Gastroesophageal sphincter (tissue), 4 donors: Measurements from ENCODE around the gene DCDC1. TPM values are rescaled to one million over a fixed set of nuclear protein-coding genes. Genes with fewer than 3 reads are reported as not detected.

Experiments used
- ATAC-seq: fragments of 150-250 bp; one replicate; pipeline ENCODE4 v1.9.1; 2016; ENCODE audit warnings: mild to moderate bottlenecking, moderate library complexity
- H3K27ac ChIP-seq, 4 donors: fragments of 200-600 bp; sonication (generic) in 3 of 4; 1 replicate in 3 of 4; 2 replicates in 1 of 4; pipeline ENCODE4 v1.5.1; 2016 to 2019
- H3K27me3 ChIP-seq: fragments of 200-600 bp; sonication (generic); one replicate; pipeline ENCODE4 v1.5.1; 2019
- H3K36me3 ChIP-seq, 2 donors: fragments of 200-600 bp; sonication (generic); one replicate each; pipeline ENCODE4 v1.5.1; 2019; ENCODE audit warnings: control low read depth in 1 of 2
- H3K4me1 ChIP-seq, 3 donors: fragments of 200-600 bp; sonication (generic); 1 replicate in 2 of 3; 2 replicates in 1 of 3; pipeline ENCODE4 v1.5.1; 2016 to 2019; ENCODE audit warnings: control low read depth in 2 of 3
- H3K4me3 ChIP-seq, 2 donors: fragments of 200-600 bp; sonication (generic); one replicate each; pipeline ENCODE4 v1.5.1; 2019; ENCODE audit warnings: mild to moderate bottlenecking in 1 of 2, moderate library complexity in 1 of 2
- H3K9me3 ChIP-seq, 3 donors: fragments of 200-600 bp; sonication (generic); one replicate each; pipeline ENCODE4 v1.5.1; 2017 to 2019; ENCODE audit warnings: control low read depth in 2 of 3
- EP300 ChIP-seq: sonication (generic); formaldehyde crosslinking; IDR thresholded peaks from one replicate; pipeline ENCODE4 v1.6.1; 2017; ENCODE audit warnings: antibody characterized with exemption, mild to moderate bottlenecking
- POLR2A ChIP-seq, 2 donors: fragments of 450-650 bp; IDR thresholded peaks; one replicate each; pipeline ENCODE4 v1.6.1; 2017; ENCODE audit warnings: antibody characterized with exemption in 2 of 2, mild to moderate bottlenecking in 2 of 2, moderate library complexity in 1 of 2
- POLR2AphosphoS5 ChIP-seq: sonication (generic); formaldehyde crosslinking; IDR thresholded peaks from one replicate; pipeline ENCODE4 v1.6.1; 2017; ENCODE audit warnings: antibody characterized with exemption
- WGBS, 2 donors: methylation state at CpG; one replicate each; pipeline ENCODE4 v1.1.5; 2018; ENCODE audit warnings: low coverage in 1 of 2; 5-methylcytosine and 5-hydroxymethylcytosine counted together
- total RNA-seq, 4 donors: library from RNA; depleted of rRNA; stranded (reverse); fragments of >200 nt; gene quantifications; one replicate each; pipeline ENCODE4 v1.1.0, GENCODE V29; 2016
- TF ChIP-seq, protein P1 (sequence below), 4 experiments: fragments of 200-600 bp in 2 of 4; fragments of 450-650 bp in 2 of 4; sonication (generic) in 1 of 4; IDR thresholded peaks; one replicate each; pipeline ENCODE4 v1.5.1; 2017 to 2019; ENCODE audit warnings: antibody characterized with exemption in 4 of 4, mild to moderate bottlenecking in 2 of 4, moderate library complexity in 2 of 4

The DCDC1 gene
- total RNA-seq, 4 donors from 2014 or later: 0.13 to 0.35 TPM; not detected in 2

DNA sequence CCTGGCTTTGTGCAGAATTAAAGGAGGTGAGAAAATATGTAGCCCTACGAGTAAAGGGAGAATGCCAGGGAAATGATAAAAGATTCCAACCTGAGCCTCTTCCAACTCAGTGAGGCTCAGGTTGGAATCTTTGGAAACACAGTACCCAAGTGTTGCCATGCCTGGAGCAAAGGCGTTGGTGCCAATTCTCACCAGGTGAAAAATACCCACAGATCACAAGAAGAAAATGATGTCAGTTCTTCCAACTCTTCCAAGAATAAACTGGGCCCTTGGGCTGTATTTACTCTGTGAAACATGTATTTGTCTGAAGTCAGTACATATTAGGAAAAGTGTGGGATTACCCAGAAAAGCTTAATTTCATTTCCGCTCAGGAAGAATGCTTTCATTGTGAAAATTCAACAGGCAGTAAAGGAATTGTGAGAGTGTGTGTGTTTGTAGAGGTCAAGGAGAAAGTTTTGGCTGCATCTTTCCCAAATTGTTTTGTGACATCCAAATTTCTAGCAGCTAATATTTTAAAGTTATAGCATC is 548.0 kb downstream of the DCDC1 start:
- H3K9me3 ChIP-seq: no peaks in the 10 kb centered on the region
- TF ChIP-seq, protein P1, sequence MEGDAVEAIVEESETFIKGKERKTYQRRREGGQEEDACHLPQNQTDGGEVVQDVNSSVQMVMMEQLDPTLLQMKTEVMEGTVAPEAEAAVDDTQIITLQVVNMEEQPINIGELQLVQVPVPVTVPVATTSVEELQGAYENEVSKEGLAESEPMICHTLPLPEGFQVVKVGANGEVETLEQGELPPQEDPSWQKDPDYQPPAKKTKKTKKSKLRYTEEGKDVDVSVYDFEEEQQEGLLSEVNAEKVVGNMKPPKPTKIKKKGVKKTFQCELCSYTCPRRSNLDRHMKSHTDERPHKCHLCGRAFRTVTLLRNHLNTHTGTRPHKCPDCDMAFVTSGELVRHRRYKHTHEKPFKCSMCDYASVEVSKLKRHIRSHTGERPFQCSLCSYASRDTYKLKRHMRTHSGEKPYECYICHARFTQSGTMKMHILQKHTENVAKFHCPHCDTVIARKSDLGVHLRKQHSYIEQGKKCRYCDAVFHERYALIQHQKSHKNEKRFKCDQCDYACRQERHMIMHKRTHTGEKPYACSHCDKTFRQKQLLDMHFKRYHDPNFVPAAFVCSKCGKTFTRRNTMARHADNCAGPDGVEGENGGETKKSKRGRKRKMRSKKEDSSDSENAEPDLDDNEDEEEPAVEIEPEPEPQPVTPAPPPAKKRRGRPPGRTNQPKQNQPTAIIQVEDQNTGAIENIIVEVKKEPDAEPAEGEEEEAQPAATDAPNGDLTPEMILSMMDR (IDR thresholded peaks at IDR 0.05): no peak
- TF ChIP-seq EP300: no peak
- no peak for TF ChIP-seq POLR2A (IDR thresholded peaks at IDR 0.05)
- no peak for TF ChIP-seq POLR2AphosphoS5
- no peak overlapping the region for H3K4me3 ChIP-seq
- peaks cover 0 to 6% (median 0%) of the 10 kb centered on the region in 3 donors for H3K4me1 ChIP-seq
- H3K27ac ChIP-seq: no peak overlapping the region
- WGBS, 2 donors: 63 to 72% methylated on average over 1 to 3 of the region's 3 CpGs
- H3K36me3 ChIP-seq: no peaks in the 10 kb centered on the region
- H3K27me3 ChIP-seq: no peaks in the 10 kb centered on the region
- ATAC-seq: no peak

DNA sequence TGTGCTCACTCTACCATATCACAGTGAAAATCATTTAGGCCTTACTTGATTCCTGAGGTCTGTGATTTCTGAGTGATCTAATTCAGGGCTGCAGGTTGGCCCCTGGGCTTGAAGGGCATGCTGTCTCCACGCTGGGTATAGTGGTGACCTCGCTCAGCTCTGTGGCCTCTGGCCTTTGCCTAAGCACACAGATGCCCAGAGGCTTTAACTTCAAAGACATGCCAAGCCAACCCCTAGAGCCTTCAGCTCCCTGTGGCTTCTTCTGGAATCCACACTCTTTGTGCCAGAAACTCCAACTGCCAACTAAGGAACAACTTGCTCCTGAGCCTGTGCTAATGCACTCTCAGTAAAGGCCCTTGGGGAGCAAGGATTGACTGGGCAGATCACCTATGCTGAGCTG is 550.8 kb downstream of the DCDC1 start:
- no peak for ATAC-seq
- no CpG with 5 or more reads among the region's 2 CpGs for WGBS, 2 donors

GRCh38 chr11:30816959-30817880 is 552.3 kb downstream of the DCDC1 start:
- Histone ChIP-seq H3K27ac (no peak overlapping the region), H3K36me3 (no peaks in the 10 kb centered on the region), H3K9me3 (no peaks in the 10 kb centered on the region), H3K4me1 (peaks cover 0 to 6% (median 0%) of the 10 kb centered on the region in 3 donors), H3K27me3 (no peaks in the 10 kb centered on the region), H3K4me3 (no peak overlapping the region)
- ATAC-seq: no peak
- WGBS, 2 donors: 46 to 54% methylated on average over 3 to 4 of the region's 4 CpGs
- TF ChIP-seq POLR2AphosphoS5 (no peak), EP300 (no peak), POLR2A (IDR thresholded peaks at IDR 0.05) (no peak)
- TF ChIP-seq, protein P1 (IDR thresholded peaks at IDR 0.05): no peak

More for the DNA sequence above, 550.8 kb downstream of the DCDC1 start:
- TF ChIP-seq POLR2A (IDR thresholded peaks at IDR 0.05): no peak
- H3K27me3 ChIP-seq: no peaks in the 10 kb centered on the region
- no peak overlapping the region for H3K27ac ChIP-seq
- H3K4me1 ChIP-seq: peaks cover 0 to 6% (median 0%) of the 10 kb centered on the region in 3 donors
- H3K9me3 ChIP-seq: no peaks in the 10 kb centered on the region
- no peaks in the 10 kb centered on the region for H3K36me3 ChIP-seq
- no peak overlapping the region for H3K4me3 ChIP-seq

DNA sequence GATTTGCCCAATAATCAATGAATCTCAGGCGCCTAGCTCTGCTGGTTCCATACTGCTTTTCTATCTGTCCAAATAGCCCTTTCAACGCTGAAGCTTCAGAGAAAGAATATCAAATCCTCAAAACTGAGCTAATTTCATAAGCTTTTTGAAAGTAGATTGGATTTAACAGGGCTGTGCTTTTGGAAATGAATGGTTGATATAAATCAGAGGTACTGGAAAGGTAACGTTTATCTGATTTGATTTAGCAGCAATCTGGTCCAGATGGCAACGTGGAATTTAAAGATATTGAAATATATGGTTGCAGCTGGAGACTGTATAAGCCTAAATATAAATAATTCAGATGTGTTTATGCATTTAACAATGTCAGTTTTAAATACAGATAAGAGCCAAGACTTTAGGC is 553.9 kb downstream of the DCDC1 start:
- WGBS, 2 donors: 38 to 44% methylated on average over 3 to 4 of the region's 4 CpGs

GRCh38 chr11:30814737-30815136 is 554.8 kb downstream of the DCDC1 start:
- no peak overlapping the region for H3K27ac ChIP-seq
- no peak overlapping the region for H3K4me3 ChIP-seq
- TF ChIP-seq POLR2AphosphoS5: no peak
- no peak for TF ChIP-seq POLR2A (IDR thresholded peaks at IDR 0.05)
- TF ChIP-seq, protein P1 (IDR thresholded peaks at IDR 0.05): no peak
- TF ChIP-seq EP300: no peak
- no peak for ATAC-seq
- no peaks in the 10 kb centered on the region for H3K27me3 ChIP-seq
- peaks cover 0 to 6% (median 0%) of the 10 kb centered on the region in 3 donors for H3K4me1 ChIP-seq
- H3K36me3 ChIP-seq: no peaks in the 10 kb centered on the region
- H3K9me3 ChIP-seq: no peaks in the 10 kb centered on the region
- WGBS, 2 donors: 56 to 85% methylated on average over 1 of the region's 1 CpG

More for the DNA sequence above, 553.9 kb downstream of the DCDC1 start:
- no peaks in the 10 kb centered on the region for H3K36me3 ChIP-seq
- no peak overlapping the region for H3K27ac ChIP-seq
- H3K27me3 ChIP-seq: no peaks in the 10 kb centered on the region
- peaks cover 0 to 6% (median 0%) of the 10 kb centered on the region in 3 donors for H3K4me1 ChIP-seq
- no peaks in the 10 kb centered on the region for H3K9me3 ChIP-seq
- TF ChIP-seq, protein P1 (IDR thresholded peaks at IDR 0.05): no peak
- TF ChIP-seq POLR2A (IDR thresholded peaks at IDR 0.05) (no peak), POLR2AphosphoS5 (no peak), EP300 (no peak)
- ATAC-seq: no peak
- H3K4me3 ChIP-seq: no peak overlapping the region

Other genes with a start within 250 kb of the DCDC1 start
- gene DNAJC24, start 121 bp upstream of the DCDC1 start, total RNA-seq: 10 to 100 TPM; 17.1 to 25.2 (median 18.6) TPM
- 10 to 100 TPM in 3 of 4 donors, 1 to 10 TPM in 1; 3.9 to 38.6 (median 21.2) TPM for gene IMMP1L, start 139.9 kb upstream of the DCDC1 start, total RNA-seq
- 10 to 100 TPM; 20.6 to 33.8 (median 31.6) TPM for gene ELP4, start 140.0 kb upstream of the DCDC1 start, total RNA-seq